SK-N-SH treated with all-trans-retinoic acid at 6 μM for 48 hours (cell line): Measurements from ENCODE around the gene SORL1.

Experiments used
- ATAC-seq: fragments of 200-7000 bp; cut with Tn5 transposase; 3 replicates; pipeline ENCODE4 v1.9.1; 2020; ENCODE audit warnings: mild to moderate bottlenecking, moderate library complexity
- ARNTL ChIP-seq: fragments of 450-650 bp; formaldehyde crosslinking; IDR thresholded peaks from 2 replicates; pipeline ENCODE4 v1.5.0; 2020; ENCODE audit warnings: low read depth, mild to moderate bottlenecking, moderate library complexity, borderline replicate concordance
- BACH2 ChIP-seq: fragments of 250-450 bp; sonication (Bioruptor Pico); IDR thresholded peaks from 2 replicates; pipeline ENCODE4 v1.9.0; 2021; ENCODE audit warnings: mild to moderate bottlenecking, borderline replicate concordance
- CREB5 ChIP-seq: fragments of 250-450 bp; sonication (Bioruptor Pico); IDR thresholded peaks from 2 replicates; pipeline ENCODE4 v1.5.1; 2020; ENCODE audit warnings: low read depth, mild to moderate bottlenecking, moderate library complexity
- ESRRG ChIP-seq: fragments of 250-450 bp; sonication (Bioruptor Pico); IDR thresholded peaks from 2 replicates; pipeline ENCODE4 v1.6.1; 2021; ENCODE audit warnings: mild to moderate bottlenecking
- GLIS3 ChIP-seq: fragments of 250-450 bp; sonication (Bioruptor Pico); IDR thresholded peaks from 2 replicates; pipeline ENCODE4 v1.5.0; 2020; ENCODE audit warnings: mild to moderate bottlenecking, moderate library complexity
- ISL1 ChIP-seq: fragments of 250-450 bp; sonication (Bioruptor Pico); IDR thresholded peaks from 2 replicates; pipeline ENCODE4 v2.1.2; 2022; ENCODE audit warnings: mild to moderate bottlenecking, moderate library complexity
- OSR1 ChIP-seq: fragments of 250-450 bp; sonication (Bioruptor Pico); IDR thresholded peaks from 2 replicates; pipeline ENCODE4 v1.8.0; 2022; ENCODE audit warnings: moderate library complexity, mild to moderate bottlenecking, inconsistent platforms
- POU6F1 ChIP-seq: fragments of 250-450 bp; sonication (Bioruptor Pico); IDR thresholded peaks from 2 replicates; pipeline ENCODE4 v1.8.0; 2021; ENCODE audit warnings: low read depth, mild to moderate bottlenecking, moderate library complexity, borderline replicate concordance
- PPARA ChIP-seq: fragments of 250-450 bp; sonication (Bioruptor Pico); IDR thresholded peaks from 2 replicates; pipeline ENCODE4 v1.5.0; 2020; ENCODE audit warnings: mild to moderate bottlenecking, borderline replicate concordance
- RARB ChIP-seq: fragments of 250-450 bp; sonication (Bioruptor Pico); IDR thresholded peaks from 2 replicates; pipeline ENCODE4 v1.8.0; 2021; ENCODE audit warnings: mild to moderate bottlenecking, moderate library complexity
- SNAI2 ChIP-seq: fragments of 250-450 bp; sonication (Bioruptor Pico); IDR thresholded peaks from 2 replicates; pipeline ENCODE4 v1.5.0; 2020; ENCODE audit warnings: mild to moderate bottlenecking, moderate library complexity
- TCF4 ChIP-seq: fragments of 250-450 bp; sonication (Bioruptor Pico); IDR thresholded peaks from 2 replicates; pipeline ENCODE4 v1.8.0; 2021; ENCODE audit warnings: mild to moderate bottlenecking, moderate library complexity, borderline replicate concordance
- TOX ChIP-seq: fragments of 250-450 bp; sonication (Bioruptor Pico); IDR thresholded peaks from 2 replicates; pipeline ENCODE4 v1.8.0; 2021; ENCODE audit warnings: mild to moderate bottlenecking, moderate library complexity, borderline replicate concordance
- TSHZ2 ChIP-seq: fragments of 250-450 bp; sonication (Bioruptor Pico); IDR thresholded peaks from 2 replicates; pipeline ENCODE4 v1.5.0; 2020; ENCODE audit warnings: mild to moderate bottlenecking, moderate library complexity
- ZC3H10 ChIP-seq: fragments of 250-450 bp; sonication (Bioruptor Pico); IDR thresholded peaks from 2 replicates; pipeline ENCODE4 v1.5.1; 2021; ENCODE audit warnings: mild to moderate bottlenecking, moderate library complexity
- ZFP3 ChIP-seq: fragments of 250-450 bp; sonication (Bioruptor Pico); IDR thresholded peaks from 2 replicates; pipeline ENCODE4 v1.5.0; 2020; ENCODE audit warnings: mild to moderate bottlenecking, moderate library complexity
- ZNF70 ChIP-seq: fragments of 450-650 bp; formaldehyde crosslinking; IDR thresholded peaks from 2 replicates; pipeline ENCODE4 v1.5.0; 2020; ENCODE audit warnings: mild to moderate bottlenecking, moderate library complexity
- ZNF8 ChIP-seq: fragments of 450-650 bp; formaldehyde crosslinking; IDR thresholded peaks from 2 replicates; pipeline ENCODE4 v1.5.0; 2020; ENCODE audit warnings: mild to moderate bottlenecking, moderate library complexity
- TF ChIP-seq, protein P1 (sequence below): fragments of 250-450 bp; sonication (Bioruptor Pico); IDR thresholded peaks from 2 replicates; pipeline ENCODE4 v1.5.1; 2021; ENCODE audit warnings: mild to moderate bottlenecking, moderate library complexity

Gene SORL1

GRCh38 chr11:121643479-121644186 lies 191.5 kb downstream of the SORL1 start:
- ATAC-seq, result no peak
- TF ChIP-seq POU6F1 (CRISPR knock-in tag), result no peak
- no peak for TF ChIP-seq ESRRG (CRISPR knock-in tag)
- TF ChIP-seq CREB5 (CRISPR knock-in tag), result no peak
- no peak for TF ChIP-seq GLIS3
- TF ChIP-seq RARB (CRISPR knock-in tag), result no peak
- TF ChIP-seq, all 23 proteins: peak for 0

GRCh38 chr11:121644187-121644512 lies 192.0 kb downstream of the SORL1 start:
- TF ChIP-seq ZNF8 (CRISPR knock-in tag) (no peak), PPARA (CRISPR knock-in tag) (no peak), ZFP3 (CRISPR knock-in tag) (no peak), BACH2 (CRISPR knock-in tag) (no peak), TCF4 (CRISPR knock-in tag) (no peak), ESRRG (CRISPR knock-in tag) (no peak), ISL1 (CRISPR knock-in tag) (no peak), RARB (CRISPR knock-in tag) (no peak), ZC3H10 (CRISPR knock-in tag) (no peak), CREB5 (CRISPR knock-in tag) (no peak)
- TF ChIP-seq, protein P1, sequence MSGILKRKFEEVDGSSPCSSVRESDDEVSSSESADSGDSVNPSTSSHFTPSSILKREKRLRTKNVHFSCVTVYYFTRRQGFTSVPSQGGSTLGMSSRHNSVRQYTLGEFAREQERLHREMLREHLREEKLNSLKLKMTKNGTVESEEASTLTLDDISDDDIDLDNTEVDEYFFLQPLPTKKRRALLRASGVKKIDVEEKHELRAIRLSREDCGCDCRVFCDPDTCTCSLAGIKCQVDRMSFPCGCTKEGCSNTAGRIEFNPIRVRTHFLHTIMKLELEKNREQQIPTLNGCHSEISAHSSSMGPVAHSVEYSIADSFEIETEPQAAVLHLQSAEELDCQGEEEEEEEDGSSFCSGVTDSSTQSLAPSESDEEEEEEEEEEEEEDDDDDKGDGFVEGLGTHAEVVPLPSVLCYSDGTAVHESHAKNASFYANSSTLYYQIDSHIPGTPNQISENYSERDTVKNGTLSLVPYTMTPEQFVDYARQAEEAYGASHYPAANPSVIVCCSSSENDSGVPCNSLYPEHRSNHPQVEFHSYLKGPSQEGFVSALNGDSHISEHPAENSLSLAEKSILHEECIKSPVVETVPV (CRISPR knock-in tag), result no peak
- ATAC-seq, result no peak

DNA sequence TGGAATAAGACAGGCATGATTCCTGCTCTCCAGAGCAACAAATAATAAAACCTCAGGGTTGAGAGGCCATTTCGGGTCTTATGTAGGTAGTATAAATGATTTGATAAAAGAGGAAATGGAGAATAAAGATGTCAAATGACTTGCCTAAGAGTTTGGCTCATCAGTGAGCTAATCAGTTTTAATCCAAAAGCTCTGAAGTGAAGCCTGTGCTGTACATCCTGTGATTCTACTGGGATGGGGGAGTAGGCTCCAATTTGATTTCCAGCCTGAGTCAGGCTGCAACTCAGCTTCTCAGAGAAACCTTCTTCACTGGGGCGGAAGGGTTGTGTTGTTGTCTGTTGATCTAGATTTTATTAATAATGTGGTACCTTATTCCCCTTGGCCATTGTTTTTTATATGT lies 192.9 kb downstream of the SORL1 start:
- TF ChIP-seq OSR1 (CRISPR knock-in tag) (no peak), ISL1 (CRISPR knock-in tag) (no peak)
- TF ChIP-seq, all 23 proteins: peak for 0
- no peak for ATAC-seq

GRCh38 chr11:121645596-121645995 lies 193.5 kb downstream of the SORL1 start:
- TF ChIP-seq ZNF70 (no peak), SNAI2 (CRISPR knock-in tag) (no peak), GLIS3 (no peak), POU6F1 (CRISPR knock-in tag) (no peak), OSR1 (CRISPR knock-in tag) (no peak), ZNF8 (CRISPR knock-in tag) (no peak), ZC3H10 (CRISPR knock-in tag) (no peak), ISL1 (CRISPR knock-in tag) (no peak), ESRRG (CRISPR knock-in tag) (no peak), CREB5 (CRISPR knock-in tag) (no peak), TSHZ2 (CRISPR knock-in tag) (no peak), RARB (CRISPR knock-in tag) (no peak), BACH2 (CRISPR knock-in tag) (no peak), ARNTL (CRISPR knock-in tag) (no peak), TOX (CRISPR knock-in tag) (no peak)
- ATAC-seq, result no peak
